ENCODE data around the gene PTPN1. TPM values are rescaled to one million over a fixed set of nuclear protein-coding genes. Genes with fewer than 3 reads are reported as not detected.

PTPN1 gene
- total RNA-seq, 1 donor from 2014 or later = 25.7 TPM

DNA sequence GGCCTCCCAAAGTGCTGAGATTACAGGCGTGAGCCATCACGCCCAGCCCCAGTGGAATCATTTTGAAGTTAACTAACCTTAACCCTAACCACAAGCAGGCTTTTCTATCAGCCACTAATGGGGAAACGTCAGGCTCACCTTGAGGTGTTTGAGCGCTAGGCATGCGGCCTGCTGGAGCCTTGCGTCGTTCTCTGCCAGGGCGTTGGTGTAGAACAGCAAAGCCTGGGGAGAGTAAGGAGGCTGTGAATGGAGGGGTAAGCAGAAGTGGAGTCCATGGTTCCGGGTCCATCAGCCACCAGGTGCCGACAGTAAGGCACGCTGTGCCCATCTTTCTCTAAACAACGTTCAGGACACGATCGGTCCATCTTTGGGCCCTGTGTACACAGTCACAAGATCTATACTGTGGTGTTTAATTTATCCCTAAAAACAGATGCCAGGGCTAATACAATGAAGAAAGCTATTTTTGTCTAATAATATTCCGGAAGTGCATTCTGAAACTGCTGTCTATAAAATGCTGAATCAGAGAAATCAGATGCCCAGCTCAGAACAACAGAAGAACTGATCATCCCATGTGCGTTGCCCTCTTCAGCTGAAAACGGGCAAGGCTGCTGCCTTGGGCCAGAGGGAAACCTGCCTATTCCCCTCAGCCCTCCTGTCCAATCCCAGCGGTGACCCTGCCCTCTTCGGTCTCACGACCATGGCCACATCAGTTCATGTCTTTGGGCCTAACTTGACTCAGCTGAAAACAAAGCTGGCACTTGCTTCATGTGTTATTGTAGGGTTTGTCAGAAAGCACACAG, 79.6 kb downstream of the PTPN1 start:
- Histone ChIP-seq H3K9me3 (replicated peaks) (no peaks in the 10 kb centered on the region), H3K27ac (replicated peaks) (no peak overlapping the region), H3K4me1 (peaks cover 28% of the 10 kb centered on the region), H3K4me3 (no peak overlapping the region), H3K36me3 (peaks cover 56% of the 10 kb centered on the region), H3K27me3 (ENCODE audit: low read depth) (no peaks in the 10 kb centered on the region)
- intact Hi-C loops (cut with micrococcal nuclease) = no loop called here
- DNase-seq = no peak
- no peak for TF ChIP-seq CTCF (IDR thresholded peaks at IDR 0.05; ENCODE audit: borderline replicate concordance)

DNA sequence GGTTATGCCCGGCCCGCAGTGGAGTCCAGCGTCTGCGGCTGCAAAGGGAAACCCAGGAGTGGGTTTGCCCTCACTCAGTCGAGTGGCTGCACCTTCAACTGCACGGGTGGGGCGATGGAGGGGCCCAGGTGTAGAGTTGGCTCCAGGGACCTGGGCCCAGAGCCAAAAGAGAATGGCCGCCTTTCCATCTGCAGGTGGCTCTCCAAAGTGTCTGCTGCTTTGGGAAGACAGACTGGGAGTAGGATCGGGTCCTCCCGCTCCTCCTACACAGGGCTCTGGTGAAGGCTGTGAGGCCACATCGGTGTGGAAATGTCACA, 80.1 kb downstream of the PTPN1 start:
- H3K4me3 ChIP-seq = no peak overlapping the region
- H3K36me3 ChIP-seq = peaks cover 52% of the 10 kb centered on the region
- H3K4me1 ChIP-seq = peaks cover 30% of the 10 kb centered on the region
- no peak for TF ChIP-seq CTCF (IDR thresholded peaks at IDR 0.05; ENCODE audit: borderline replicate concordance)
- no peaks in the 10 kb centered on the region for H3K9me3 ChIP-seq (replicated peaks)
- no peak for DNase-seq
- intact Hi-C loops (cut with micrococcal nuclease) = no loop called here
- H3K27me3 ChIP-seq (ENCODE audit: low read depth) = no peaks in the 10 kb centered on the region
- no peak overlapping the region for H3K27ac ChIP-seq (replicated peaks)

DNA sequence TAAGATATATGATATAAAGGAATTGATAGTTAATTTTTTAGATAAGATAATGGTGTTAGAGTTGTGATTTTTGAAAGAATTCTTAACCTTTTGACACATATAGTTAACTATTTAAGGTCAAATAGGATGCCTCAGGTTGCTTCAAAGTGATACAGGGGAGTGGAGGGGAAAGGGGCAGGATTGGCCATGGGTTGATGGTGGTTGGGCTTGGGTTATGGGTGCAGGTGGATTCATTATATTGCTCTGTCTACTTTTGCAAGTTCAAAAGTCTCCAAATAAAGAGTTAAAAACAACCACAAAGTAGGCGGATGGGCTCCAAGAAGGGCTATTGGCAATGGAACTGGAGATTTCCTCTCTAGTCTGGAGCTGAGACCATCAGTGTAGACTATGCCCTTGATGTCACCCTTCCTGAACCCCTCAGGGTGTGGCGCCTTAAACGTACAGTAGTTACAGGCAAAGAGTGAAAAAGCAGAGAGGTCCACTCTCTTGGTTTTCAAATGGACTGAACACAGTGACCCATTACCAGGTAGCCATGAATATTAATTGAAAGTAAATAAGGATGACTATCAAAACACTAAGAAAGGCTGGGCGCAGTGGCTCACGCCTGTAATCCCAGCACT, 81.2 kb downstream of the PTPN1 start:
- intact Hi-C loops (cut with micrococcal nuclease) = no loop called here
- no peak for DNase-seq
- Histone ChIP-seq H3K36me3 (peaks cover 41% of the 10 kb centered on the region), H3K27ac (replicated peaks) (no peak overlapping the region), H3K4me3 (no peak overlapping the region), H3K9me3 (replicated peaks) (no peaks in the 10 kb centered on the region), H3K27me3 (ENCODE audit: low read depth) (peaks cover 2% of the 10 kb centered on the region), H3K4me1 (peaks cover 41% of the 10 kb centered on the region)
- no peak for TF ChIP-seq CTCF (IDR thresholded peaks at IDR 0.05; ENCODE audit: borderline replicate concordance)

GRCh38 chr20:50592282-50593004, 82.3 kb downstream of the PTPN1 start:
- H3K27ac ChIP-seq (replicated peaks) = peak overlapping the region; percentile 64
- peak; percentile 73 for DNase-seq
- intact Hi-C loops (cut with micrococcal nuclease) = no loop called here
- H3K36me3 ChIP-seq = peaks cover 30% of the 10 kb centered on the region
- H3K9me3 ChIP-seq (replicated peaks) = no peaks in the 10 kb centered on the region
- peaks cover 47% of the 10 kb centered on the region for H3K4me1 ChIP-seq
- no peak overlapping the region for H3K4me3 ChIP-seq
- no peak for TF ChIP-seq CTCF (IDR thresholded peaks at IDR 0.05; ENCODE audit: borderline replicate concordance)
- H3K27me3 ChIP-seq (ENCODE audit: low read depth) = peaks cover 11% of the 10 kb centered on the region

- Histone ChIP-seq H3K27ac (replicated peaks) (peak overlapping the region; percentile 64), H3K4me3 (no peak overlapping the region), H3K27me3 (ENCODE audit: low read depth) (peaks cover 16% of the 10 kb centered on the region), H3K9me3 (replicated peaks) (no peaks in the 10 kb centered on the region), H3K4me1 (peaks cover 43% of the 10 kb centered on the region), H3K36me3 (peaks cover 25% of the 10 kb centered on the region)
- no peak for DNase-seq
- intact Hi-C loops (cut with micrococcal nuclease) = no loop called here
- no peak for TF ChIP-seq CTCF (IDR thresholded peaks at IDR 0.05; ENCODE audit: borderline replicate concordance)
Measured at GRCh38 chr20:50593005-50593335, 82.8 kb downstream of the PTPN1 start.

Measured in left ventricle myocardium inferior (tissue), 1 donor.